EH (cell line): ENCODE measurements around the gene FAM117A.
A peak's percentile ranks its signal among the peaks of the same experiment; 100 is the strongest.
"Not testable (repeated sequence)": the region's sequence is repeated elsewhere in the genome, so short reads cannot be mapped to it uniquely, and the experiment has no call there.

Experiments
- DNase-seq: peaks from one replicate; pipeline ENCODE4 v3.0.0-alpha.2; 2015; ENCODE audit warnings: low read depth

The FAM117A gene

DNA sequence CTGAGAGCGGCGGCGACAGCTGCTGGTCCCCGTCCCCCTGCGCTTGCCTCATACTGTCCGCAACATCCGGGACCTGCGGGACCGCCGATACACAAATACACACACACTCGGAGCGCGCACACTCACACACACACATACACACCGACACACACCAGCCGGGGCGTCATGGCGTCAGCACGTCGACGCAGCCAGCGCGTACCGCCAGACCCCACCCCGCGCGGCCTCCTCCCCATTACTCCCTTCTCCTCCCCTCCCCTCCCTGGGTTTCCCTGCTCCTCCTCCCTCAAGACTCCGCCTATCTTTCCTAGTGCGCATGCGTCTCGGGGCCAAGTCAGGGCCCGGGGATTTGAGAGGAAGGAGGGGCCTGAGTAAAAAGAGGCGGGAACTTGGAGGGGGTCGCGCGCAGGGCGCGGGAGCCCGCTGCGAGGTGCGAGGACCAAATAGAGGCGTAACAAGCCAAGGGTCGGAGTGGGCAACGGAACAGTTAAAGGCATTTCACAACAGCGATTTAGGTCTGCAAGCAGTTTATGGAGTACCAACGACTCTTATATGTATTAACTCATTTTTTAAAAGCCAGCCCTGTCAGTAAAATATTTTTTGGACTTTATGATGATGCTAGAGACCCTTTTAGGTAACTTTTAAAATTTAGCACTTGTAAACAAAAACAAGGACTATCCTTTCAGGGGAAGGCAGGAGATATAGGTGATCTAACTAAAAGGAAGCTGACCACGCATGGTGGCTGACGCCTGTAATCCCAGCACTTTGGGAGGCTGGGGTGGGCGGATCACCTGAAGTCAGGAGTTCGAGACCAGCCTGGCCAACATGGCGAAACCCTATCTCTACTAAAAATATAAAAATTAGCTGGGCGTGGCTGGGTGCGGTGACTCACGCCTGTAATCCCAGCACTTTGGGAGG, 85.7 kb downstream of the FAM117A start, which contains the start of gene SPOP:
Gene SPOP (minus strand): TSS at position 165 of the 915 bp plus-strand sequence. CDS start 55,287 bp downstream, outside the sequence.
- DNase-seq: peak; percentile 99

DNA sequence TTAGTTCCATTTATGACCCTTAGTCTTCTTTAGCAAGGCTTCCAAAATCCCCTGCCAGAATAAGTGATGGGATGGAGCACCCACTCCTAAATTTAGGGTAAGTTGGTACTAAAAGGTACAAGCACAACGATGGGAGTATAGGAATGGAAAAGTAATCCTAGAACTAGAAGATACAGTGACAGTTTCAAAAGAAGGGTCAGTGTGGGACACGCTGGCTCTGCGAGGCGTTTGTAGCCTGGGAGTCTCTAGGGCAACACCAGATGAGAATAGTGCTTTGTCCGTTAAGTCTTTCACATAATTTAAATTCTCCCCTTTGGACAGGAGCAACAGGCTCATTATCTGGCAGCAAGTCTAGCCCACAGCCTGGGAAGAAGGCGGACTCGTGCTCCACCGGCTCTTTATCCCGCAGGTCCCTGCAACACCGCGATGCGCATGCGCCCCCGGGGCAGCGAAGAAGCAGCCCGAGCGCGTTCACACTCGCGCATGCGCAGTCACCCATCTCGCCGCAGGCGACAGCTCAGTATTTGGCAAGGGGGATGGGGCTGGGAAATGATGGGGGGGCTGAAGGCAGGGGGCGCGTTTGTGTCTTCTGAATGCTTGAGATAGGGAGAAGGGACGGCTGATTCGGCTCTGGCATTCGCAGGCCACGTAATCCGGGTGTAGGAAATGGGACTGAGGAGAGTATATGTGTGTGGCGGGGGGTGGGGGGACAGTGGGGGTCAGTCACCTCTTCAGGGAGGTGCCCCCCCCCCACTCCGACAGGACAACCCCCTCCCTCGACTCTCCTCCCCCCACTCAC, 86.6 kb downstream of the FAM117A start:
- peak; percentile 94 for DNase-seq

DNA sequence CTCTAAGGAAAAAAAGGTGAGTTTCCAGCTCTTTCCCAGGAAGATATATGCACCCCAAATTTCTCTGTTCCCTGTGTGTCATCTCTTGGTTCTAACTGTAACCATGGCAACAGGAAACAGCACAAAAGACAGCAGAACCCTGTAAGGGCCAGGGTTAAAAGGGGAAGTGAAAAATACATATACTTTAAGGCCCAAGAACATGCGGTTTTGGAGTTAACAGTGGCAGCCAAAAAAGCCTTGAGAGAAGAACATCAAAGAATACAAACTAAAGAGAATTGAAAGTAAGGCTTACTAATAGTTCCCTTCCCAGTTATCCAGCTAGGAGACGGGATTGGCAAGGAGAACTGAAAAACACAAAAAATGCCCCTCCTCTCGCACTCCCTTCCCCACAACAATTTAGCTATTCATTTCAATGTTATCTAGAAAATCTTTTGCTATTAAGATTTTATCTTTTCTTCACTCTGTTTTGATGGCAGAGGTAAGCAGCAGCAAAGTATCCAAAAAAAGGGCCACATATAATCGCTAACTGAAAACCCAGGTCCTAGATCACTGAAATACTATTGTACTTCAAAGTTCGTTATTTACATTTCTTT, 87.6 kb downstream of the FAM117A start:
- DNase-seq: peak; percentile 65

DNA sequence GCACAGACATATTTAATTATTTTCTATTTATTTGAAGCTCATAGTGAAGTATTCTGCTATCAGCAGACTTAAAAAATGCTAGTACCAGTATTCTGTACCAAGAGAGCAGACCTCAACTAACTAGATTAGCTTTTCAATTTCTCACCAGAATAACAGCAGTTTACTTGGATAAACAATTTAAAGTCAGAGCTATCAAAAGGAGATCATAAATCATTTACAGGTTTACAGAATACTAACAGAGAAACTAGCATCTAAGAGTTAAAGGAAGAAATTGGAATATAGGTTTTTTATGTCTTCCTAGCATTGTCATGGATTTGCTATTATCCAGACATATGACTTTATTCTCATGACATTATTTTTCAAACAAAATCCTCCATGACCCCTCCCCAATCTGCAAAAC, 89.4 kb downstream of the FAM117A start:
- DNase-seq: no peak

DNA sequence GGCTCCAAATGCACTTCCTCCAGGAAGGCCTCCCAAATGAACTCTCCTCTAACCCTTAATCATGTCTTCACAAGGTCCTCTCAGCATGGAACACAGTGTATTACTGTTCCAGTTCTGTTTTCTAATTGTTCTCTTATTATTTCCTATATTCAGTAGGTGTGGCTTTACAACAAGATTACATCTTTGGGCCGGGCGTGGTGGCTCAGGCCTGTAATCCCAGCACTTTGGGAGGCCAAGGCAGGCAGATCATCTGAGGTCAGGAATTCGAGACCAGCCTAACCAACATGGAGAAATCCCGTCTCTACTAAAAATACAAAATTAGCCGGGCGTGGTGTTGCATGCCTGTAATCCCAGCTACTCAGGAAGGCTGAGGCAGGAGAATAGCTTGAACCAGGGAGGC, 90.3 kb downstream of the FAM117A start:
- not testable (repeated sequence) for DNase-seq

DNA sequence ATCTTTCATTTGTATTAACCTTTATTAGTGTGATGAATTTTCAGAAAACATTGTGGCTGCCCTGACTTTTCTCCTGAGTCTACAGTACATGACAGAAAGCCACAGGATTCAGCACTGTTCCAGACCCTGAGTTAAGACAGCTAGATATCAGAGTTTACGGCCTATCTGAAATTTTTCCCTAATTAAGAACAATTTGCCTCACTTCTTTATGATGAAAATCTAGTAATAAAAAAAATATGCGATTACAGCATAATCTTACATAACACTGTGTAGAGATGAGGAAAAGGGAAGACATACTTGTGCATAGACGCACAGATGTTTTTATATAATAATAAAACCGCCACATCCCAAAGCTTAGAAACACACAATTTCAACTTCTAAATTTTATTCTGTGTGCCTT, 93.3 kb downstream of the FAM117A start:
- peak; percentile 53 for DNase-seq

DNA sequence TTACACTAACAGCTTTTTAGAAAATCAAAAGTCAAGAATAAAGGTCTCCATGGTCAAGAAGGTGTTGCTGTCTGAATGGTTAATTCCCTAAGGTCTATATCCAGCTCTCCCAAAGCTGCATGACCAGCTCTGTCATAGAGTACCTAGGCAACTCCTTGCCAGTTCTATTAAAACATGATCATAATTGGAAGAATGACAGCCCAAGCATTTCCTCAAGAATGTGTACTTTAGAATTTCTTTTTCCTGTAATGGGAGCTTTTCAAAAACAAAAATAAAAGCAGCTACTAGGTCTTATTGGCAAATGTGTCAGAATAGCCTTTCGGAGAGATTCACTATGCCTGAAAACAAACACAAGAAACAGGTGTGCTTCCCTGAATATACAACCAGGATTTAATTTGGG, 93.9 kb downstream of the FAM117A start:
- DNase-seq: no peak

DNA sequence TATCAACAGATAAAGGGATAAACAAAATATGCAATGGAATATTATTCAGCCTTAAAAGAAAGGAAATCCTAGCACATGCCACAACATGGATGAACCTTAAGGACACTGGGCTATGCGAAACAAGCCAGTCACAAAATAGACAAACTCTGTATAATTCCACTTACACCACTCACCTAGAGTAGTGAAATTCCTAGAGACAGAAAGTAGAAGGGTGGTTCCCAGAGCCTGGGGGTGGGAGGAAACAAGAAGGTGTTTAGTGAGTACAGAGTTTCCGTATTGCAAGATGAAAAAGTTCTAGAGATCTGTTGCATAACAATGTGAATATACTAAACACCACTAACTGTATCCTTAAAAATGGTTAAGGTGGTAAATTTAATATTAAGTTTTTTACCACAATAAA, 96.1 kb downstream of the FAM117A start:
- no peak for DNase-seq

DNA sequence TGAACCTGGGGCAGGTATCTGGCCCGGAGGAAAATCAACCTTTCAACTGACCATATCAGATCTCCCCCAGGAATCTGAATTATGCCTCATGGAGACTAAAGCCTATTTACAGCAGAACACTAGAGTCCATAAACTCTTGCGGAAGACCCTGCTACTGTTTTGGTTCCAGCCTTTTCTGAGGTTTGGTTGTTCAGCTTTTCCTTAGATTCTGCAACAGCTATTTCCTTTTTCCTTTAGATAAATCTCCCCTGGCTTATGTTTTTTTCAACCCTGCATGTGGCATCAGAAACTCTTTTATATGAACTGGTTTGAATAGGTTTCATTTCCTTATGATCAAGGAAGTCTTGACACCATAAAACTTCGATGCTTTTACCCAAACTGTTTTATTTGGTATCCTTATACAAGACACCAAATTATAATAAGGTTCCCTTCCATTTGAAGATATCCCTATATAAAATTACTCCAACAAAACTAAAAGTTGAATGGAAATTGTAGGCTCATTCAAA, 99.2 kb downstream of the FAM117A start:
- no peak for DNase-seq
